Pancreas (tissue), 10 donors: Measurements from ENCODE around the gene ETFRF1. TPM values are rescaled to one million over a fixed set of nuclear protein-coding genes. Genes with fewer than 3 reads are reported as not detected.

ENCODE experiments used
- ATAC-seq, 4 donors: fragments of 200-7000 bp; cut with Tn5 transposase; one replicate each; pipeline versions ENCODE4 v1.8.0 to v1.9.1; 2020; ENCODE audit warnings: mild to moderate bottlenecking in 4 of 4, moderate library complexity in 4 of 4
- DNase-seq, 6 donors: peaks; one replicate each; pipeline ENCODE4 v3.0.0-alpha.2; 2020
- FAIRE-seq: peaks from 2 replicates; lab custom pipeline; 2012; peaks lifted over from hg19 to GRCh38; lab: Jason Lieb, UNC
- H3K27ac ChIP-seq, 4 donors: fragments of 200-600 bp; sonication (generic); 1 replicate in 3 of 4; 2 replicates in 1 of 4; pipeline versions ENCODE4 v1.5.0 to v1.8.0; 2020
- H3K27me3 ChIP-seq, 4 donors: fragments of 200-600 bp; one replicate each; pipeline ENCODE4 v1.8.0; 2021
- H3K36me3 ChIP-seq, 3 donors: fragments of 200-600 bp; sonication (generic) in 1 of 3; one replicate each; pipeline versions ENCODE4 v1.5.0 to v1.8.0; 2020 to 2021
- H3K4me1 ChIP-seq, 3 donors: fragments of 200-600 bp; one replicate each; pipeline ENCODE4 v1.8.0; 2021
- H3K4me3 ChIP-seq, 4 donors: fragments of 200-600 bp; sonication (generic) in 2 of 4; one replicate each; pipeline versions ENCODE4 v1.5.0 to v1.8.0; 2020 to 2021
- H3K9me3 ChIP-seq, 4 donors: fragments of 200-600 bp; one replicate each; pipeline ENCODE4 v1.8.0; 2021
- CTCF ChIP-seq, 4 donors: fragments of 200-600 bp; sonication (generic) in 3 of 4; IDR thresholded peaks; one replicate each; pipeline versions ENCODE4 v1.5.0 to v1.8.0; 2021; ENCODE audit warnings: antibody characterized with exemption in 4 of 4
- WGBS, 2 donors: extraction: QIAGEN DNeasy Blood & Tissue Kit; methylation state at CpG; one replicate each; pipeline ENCODE4 v1.1.7; 2013; 5-methylcytosine and 5-hydroxymethylcytosine counted together
- intact Hi-C, 3 donors: fragments of 100-400 bp; cut with DNase I; formaldehyde crosslinking; loops; one replicate each; pipeline versions ENCODE4 v1.11.1 to v1.14.2; 2022
- polyA plus RNA-seq, 2 donors: library from polyadenylated mRNA; stranded (reverse); fragments of 200-250 nt; gene quantifications; one replicate each; pipeline ENCODE4 v1.2.3, GENCODE V29; 2013
- total RNA-seq, 6 donors: library from RNA; stranded (reverse); fragmentation: NEBNext Ultra II Directional in 4 of 6; extraction: Animal tissue kit (Norgen Biotek cat#: 25700) in 4 of 6; gene quantifications; one replicate each; pipeline versions ENCODE4 v1.2.1 to v1.2.4, GENCODE V29; 2021 to 2023
- donor health status: healthy with polysubstance abuse.
- donor health status: DM: no; HTN: no; CAD: no; lungs with moderate emphysema.
- donor health status: DM: no; HTN: no; CAD: no.
- donor health status: control.
- donor health status: control.
- donor health status: Bipolar disorder and iron deficiency.
- donor health status: DM: yes; HTN: yes; CAD: no.
- donor health status: DM: no; HTN: no; CAD: no.
- donor health status: DM: no; HTN: no; CAD: no.
- donor health status: DM: yes; HTN: yes; CAD: no.

The ETFRF1 gene
- total and polyA plus RNA-seq, 8 donors, result 8.3 to 26.1 (median 9.8) TPM

GRCh38 chr12:25245491-25245890, 50.5 kb downstream of the ETFRF1 start:
- TF ChIP-seq CTCF (IDR thresholded peaks at IDR 0.05), result no peak
- Histone ChIP-seq H3K36me3 (no peaks in the 10 kb centered on the region), H3K27ac (no peak overlapping the region), H3K27me3 (no peaks in the 10 kb centered on the region), H3K9me3 (no peaks in the 10 kb centered on the region), H3K4me3 (no peak overlapping the region), H3K4me1 (peaks cover 6 to 24% (median 7%) of the 10 kb centered on the region in 3 donors)
- 95 to 97% methylated on average over 6 of the region's 6 CpGs for WGBS, 2 donors
- intact Hi-C loops, result no loop called here
- FAIRE-seq (no peak), DNase-seq (no peak), ATAC-seq (no peak)

- intact Hi-C loops, result no loop called here
- peaks cover 10 to 19% (median 14%) of the 10 kb centered on the region in 3 donors for H3K4me1 ChIP-seq
- H3K27me3 ChIP-seq, result no peaks in the 10 kb centered on the region
- no peak for TF ChIP-seq CTCF (IDR thresholded peaks at IDR 0.05)
- H3K36me3 ChIP-seq, result no peaks in the 10 kb centered on the region
- no peak for FAIRE-seq
- ATAC-seq, result no peak
- no peak for DNase-seq
- H3K27ac ChIP-seq, result no peak overlapping the region
- H3K9me3 ChIP-seq, result no peaks in the 10 kb centered on the region
- H3K4me3 ChIP-seq, result no peak overlapping the region
- whole genome bisulfite sequencing, 2 donors, result 96 to 98% methylated on average over 20 of the region's 20 CpGs
Observed at GRCh38 chr12:25248137-25248536, 53.1 kb downstream of the ETFRF1 start.

- no peak for FAIRE-seq
- 92 to 100% methylated on average over 1 of the region's 1 CpG for WGBS, 2 donors
Observed at GRCh38 chr12:25248732-25249131, 53.7 kb downstream of the ETFRF1 start.

DNA sequence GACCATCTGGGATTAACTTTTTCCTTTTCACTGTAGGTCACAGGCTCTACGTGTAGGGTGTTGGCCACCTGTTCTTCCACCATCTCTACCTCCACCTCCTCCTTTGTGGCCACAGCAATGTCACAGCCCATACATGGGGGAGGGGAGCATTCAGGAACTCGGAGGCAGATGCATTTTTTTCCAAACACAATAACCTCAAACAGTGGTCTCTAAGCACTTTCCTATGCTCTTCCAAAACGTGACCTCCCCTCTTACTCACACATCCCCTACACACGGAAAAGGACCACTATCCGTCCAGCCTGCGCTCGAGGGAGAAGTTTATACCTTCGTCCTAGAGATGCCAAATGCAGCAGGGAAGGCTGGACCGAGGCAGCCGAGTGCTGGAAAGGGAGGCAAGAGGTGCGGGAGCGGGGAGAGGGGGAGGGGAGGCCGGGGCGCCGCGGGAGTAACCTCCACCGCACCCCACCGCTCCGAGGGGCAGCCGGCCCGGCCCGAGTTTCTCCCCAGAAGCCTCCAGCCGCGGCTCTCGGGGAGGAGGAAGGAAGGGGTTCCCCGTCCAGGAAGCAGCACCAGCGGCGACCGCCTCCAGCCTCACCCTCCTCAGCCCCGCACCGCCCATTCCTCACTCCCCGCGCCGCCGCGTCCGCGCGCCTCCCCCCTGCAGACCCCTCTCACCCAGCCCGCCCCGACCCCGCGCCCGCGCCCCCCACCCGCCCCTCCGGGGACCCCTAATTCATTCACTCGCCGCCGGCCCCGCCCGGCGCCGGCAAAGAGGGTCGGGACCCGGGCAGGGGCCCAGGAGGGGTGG, 55.1 kb downstream of the ETFRF1 start:
- TF ChIP-seq CTCF (IDR thresholded peaks at IDR 0.05), result no peak
- H3K27me3 ChIP-seq, result no peaks in the 10 kb centered on the region
- H3K4me1 ChIP-seq, result peaks cover 15 to 35% (median 16%) of the 10 kb centered on the region in 3 donors
- no peaks in the 10 kb centered on the region for H3K9me3 ChIP-seq
- H3K4me3 ChIP-seq, result peak overlapping the region; percentile 78 to 96 (median 88)
- intact Hi-C loops, result loop anchor here in 1 of 3 donors (5.0 kb wide), 1 partner anchor 82 kb away; no protein-coding TSS in a partner anchor
- FAIRE-seq, result no peak
- H3K36me3 ChIP-seq, result no peaks in the 10 kb centered on the region
- ATAC-seq, result peak; percentile 30 to 52 (median 42)
- peak; percentile 44 to 87 (median 70) for DNase-seq
- 0 to 1% methylated on average over 15 to 56 of the region's 56 CpGs for WGBS, 2 donors
- peak overlapping the region; percentile 84 to 95 (median 90) for H3K27ac ChIP-seq

More at GRCh38 chr12:25248732-25249131, 53.7 kb downstream of the ETFRF1 start:
- Histone ChIP-seq H3K27ac (no peak overlapping the region), H3K4me1 (peaks cover 7 to 21% (median 12%) of the 10 kb centered on the region in 3 donors), H3K9me3 (no peaks in the 10 kb centered on the region), H3K27me3 (no peaks in the 10 kb centered on the region), H3K36me3 (no peaks in the 10 kb centered on the region), H3K4me3 (no peak overlapping the region)
- no peak for TF ChIP-seq CTCF (IDR thresholded peaks at IDR 0.05)
- no peak for DNase-seq
- intact Hi-C loops, result no loop called here
- no peak for ATAC-seq
